Spleen (tissue), 7 donors: ENCODE results near the gene UNC119.

Experiments
- POLR2A ChIP-seq, 3 donors: fragments of 450-650 bp; IDR thresholded peaks; one replicate each; pipeline ENCODE4 v1.5.1; 2017; ENCODE audit warnings: antibody characterized with exemption in 3 of 3, mild to moderate bottlenecking in 1 of 3
- TF ChIP-seq, protein P1 (sequence below), 11 experiments: fragments of 200-600 bp in 7 of 11; fragments of 450-650 bp in 4 of 11; sonication (generic) in 4 of 11; IDR thresholded peaks in 8 of 11; conservative IDR thresholded peaks in 3 of 11; 1 replicate in 7 of 11; 2 replicates in 4 of 11; pipeline versions ENCODE4 v1.4.0 to v1.8.0; 2016 to 2021; ENCODE audit warnings: antibody characterized with exemption in 11 of 11, inconsistent platforms in 4 of 11, mild to moderate bottlenecking in 1 of 11
- donor health status: DM: no; HTN: no; CAD: no; lungs with moderate emphysema.
- donor health status: DM: no; HTN: no; CAD: no.
- donor health status: DM: no; HTN: no; CAD: no.

DNA sequence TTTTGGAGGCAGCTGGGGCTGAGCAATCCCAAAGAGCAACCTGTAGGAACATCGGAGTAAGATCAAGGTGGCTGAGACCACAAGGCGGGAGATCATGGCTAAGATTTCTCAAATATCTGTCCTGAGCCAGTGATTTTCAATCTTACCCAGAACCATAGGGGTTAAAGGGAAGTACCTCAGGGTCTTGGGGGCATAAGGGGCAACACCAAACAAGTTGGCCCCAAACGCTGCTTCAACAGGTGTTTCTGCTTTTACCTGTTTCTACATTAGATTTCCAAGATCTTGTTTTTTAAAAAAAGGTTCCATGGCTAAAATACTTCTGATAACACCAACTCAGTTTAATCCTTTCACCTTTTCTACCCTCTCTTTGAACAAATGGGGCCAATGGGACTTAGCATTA is 2.6 kb upstream of the UNC119 start:
- TF ChIP-seq POLR2A (IDR thresholded peaks at IDR 0.05), result no peak
- TF ChIP-seq, protein P1, sequence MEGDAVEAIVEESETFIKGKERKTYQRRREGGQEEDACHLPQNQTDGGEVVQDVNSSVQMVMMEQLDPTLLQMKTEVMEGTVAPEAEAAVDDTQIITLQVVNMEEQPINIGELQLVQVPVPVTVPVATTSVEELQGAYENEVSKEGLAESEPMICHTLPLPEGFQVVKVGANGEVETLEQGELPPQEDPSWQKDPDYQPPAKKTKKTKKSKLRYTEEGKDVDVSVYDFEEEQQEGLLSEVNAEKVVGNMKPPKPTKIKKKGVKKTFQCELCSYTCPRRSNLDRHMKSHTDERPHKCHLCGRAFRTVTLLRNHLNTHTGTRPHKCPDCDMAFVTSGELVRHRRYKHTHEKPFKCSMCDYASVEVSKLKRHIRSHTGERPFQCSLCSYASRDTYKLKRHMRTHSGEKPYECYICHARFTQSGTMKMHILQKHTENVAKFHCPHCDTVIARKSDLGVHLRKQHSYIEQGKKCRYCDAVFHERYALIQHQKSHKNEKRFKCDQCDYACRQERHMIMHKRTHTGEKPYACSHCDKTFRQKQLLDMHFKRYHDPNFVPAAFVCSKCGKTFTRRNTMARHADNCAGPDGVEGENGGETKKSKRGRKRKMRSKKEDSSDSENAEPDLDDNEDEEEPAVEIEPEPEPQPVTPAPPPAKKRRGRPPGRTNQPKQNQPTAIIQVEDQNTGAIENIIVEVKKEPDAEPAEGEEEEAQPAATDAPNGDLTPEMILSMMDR (IDR thresholded peaks at IDR 0.05 in 8 of 11, conservative IDR thresholded peaks at IDR 0.05 in 3 of 11), result no peak
